Epithelial cell of proximal tubule (primary cell): ENCODE results near the gene ARMC2. TPM values are rescaled to one million over a fixed set of nuclear protein-coding genes. Genes with fewer than 3 reads are reported as not detected.

Source experiments
- DNase-seq: peaks from one replicate; pipeline ENCODE4 v3.0.0-alpha.2; 2011; ENCODE audit warnings: low read depth
- H3K4me3 ChIP-seq: 2 replicates; pipeline ENCODE4 v1.5.1; 2011; ENCODE audit warnings: low read depth, mild to moderate bottlenecking, low read length
- CTCF ChIP-seq: conservative IDR thresholded peaks from 2 replicates; pipeline ENCODE4 v1.5.1; 2012; ENCODE audit warnings: low read depth, mild to moderate bottlenecking, low read length
- total RNA-seq: library from RNA; depleted of rRNA; stranded (reverse); fragments of >200 nt; gene quantifications from 2 replicates; pipeline ENCODE4 v1.2.3, GENCODE V29; 2015

The ARMC2 gene
- total RNA-seq, 1 donor from 2014 or later, result 1.7 TPM

DNA sequence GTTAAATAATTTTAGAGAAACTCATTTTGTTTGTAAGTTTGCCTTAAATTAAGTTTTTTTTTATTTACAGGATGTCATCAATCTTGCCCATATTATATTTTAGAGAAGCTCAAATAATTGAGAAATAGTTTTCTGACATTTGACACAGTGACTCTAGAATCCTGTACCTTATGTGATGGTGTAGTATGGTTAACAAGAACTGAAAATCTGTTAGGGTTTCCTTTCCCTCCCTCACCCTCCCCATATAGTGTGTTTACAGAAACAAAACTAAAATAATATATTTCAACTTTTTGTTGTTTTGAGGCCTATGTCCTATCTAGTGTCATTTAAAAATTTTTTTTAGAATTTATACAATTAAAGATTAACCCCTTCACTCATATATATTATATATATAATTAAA is 154.7 kb downstream of the ARMC2 start:
- no peak overlapping the region for H3K4me3 ChIP-seq
- no peak for TF ChIP-seq CTCF
- no peak for DNase-seq

DNA sequence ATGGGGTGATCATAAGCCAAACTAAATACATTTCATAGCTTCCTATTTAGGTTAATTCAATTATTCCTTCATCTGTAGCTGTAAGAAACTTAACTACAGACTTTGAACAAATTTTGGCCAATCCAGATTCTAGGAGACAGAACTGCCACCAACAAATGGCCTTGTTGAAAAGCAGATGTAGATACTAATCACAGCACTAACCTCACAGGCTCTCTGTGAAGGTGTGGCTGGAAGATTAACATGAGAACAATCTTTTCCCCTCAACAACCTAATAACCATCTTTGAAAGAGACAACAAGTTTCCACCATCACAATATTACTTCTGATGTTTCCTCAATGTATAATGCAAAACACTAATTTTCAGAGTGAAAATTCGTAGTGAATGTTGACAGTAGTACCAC is 158.6 kb downstream of the ARMC2 start:
- DNase-seq, result no peak
- no peak overlapping the region for H3K4me3 ChIP-seq
- no peak for TF ChIP-seq CTCF

- no peak overlapping the region for H3K4me3 ChIP-seq
- DNase-seq, result no peak
- TF ChIP-seq CTCF, result no peak
Observed at GRCh38 chr6:109007521-109007920, 159.3 kb downstream of the ARMC2 start.

DNA sequence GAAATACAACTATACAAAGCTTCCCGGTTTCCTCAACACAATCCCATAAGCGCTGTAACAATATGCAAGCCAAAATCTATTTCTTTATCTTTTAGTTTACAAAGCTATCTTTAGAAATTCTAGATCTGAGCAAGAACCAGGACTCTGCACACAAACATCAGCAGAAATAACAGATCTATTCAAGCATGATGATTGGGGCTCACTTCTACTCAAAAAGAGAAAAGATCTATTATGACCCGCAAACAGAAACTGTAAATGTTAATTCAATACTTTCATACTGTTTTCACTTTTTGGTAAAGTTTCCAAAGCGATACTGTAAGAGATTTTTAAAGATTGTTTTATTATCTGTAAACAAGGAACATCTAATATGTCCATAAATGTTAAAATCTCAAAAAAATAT is 159.8 kb downstream of the ARMC2 start:
- no peak for DNase-seq
- no peak for TF ChIP-seq CTCF
- peak overlapping the region; percentile 87 for H3K4me3 ChIP-seq

DNA sequence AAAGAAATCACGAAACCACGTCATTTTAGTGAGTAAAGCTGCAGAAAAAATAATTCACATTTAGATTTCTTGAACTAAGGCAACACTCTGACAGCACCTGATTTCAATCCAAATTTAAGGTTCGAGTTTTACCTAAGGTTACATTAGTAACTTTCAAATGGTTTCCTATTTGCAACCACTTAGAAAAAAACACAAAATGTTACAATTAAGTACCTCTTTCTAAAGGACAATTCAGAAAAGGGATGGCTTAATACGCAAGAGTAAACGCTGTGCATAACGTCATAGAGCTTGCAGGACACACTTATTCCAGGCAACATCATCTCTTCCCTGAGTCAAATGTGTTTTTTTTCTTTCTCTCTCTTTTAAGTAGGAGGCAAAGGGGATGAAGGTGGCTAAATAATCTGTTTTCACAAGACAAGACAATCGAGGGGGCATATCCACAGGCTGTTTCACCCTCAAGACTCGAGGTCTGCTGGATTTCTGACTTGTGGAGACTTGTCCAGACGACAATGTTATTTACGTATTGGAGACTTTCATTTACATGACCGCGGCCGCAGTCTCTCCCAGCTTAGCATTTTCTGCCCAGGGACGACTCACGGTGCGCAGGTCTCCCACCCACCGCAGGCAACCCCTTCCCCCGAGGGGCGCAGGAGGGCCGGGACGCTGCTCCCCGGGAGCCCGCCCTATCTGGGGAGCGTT is 160.5 kb downstream of the ARMC2 start:
- DNase-seq, result no peak
- TF ChIP-seq CTCF, result no peak
- peak overlapping the region; percentile 87 for H3K4me3 ChIP-seq

DNA sequence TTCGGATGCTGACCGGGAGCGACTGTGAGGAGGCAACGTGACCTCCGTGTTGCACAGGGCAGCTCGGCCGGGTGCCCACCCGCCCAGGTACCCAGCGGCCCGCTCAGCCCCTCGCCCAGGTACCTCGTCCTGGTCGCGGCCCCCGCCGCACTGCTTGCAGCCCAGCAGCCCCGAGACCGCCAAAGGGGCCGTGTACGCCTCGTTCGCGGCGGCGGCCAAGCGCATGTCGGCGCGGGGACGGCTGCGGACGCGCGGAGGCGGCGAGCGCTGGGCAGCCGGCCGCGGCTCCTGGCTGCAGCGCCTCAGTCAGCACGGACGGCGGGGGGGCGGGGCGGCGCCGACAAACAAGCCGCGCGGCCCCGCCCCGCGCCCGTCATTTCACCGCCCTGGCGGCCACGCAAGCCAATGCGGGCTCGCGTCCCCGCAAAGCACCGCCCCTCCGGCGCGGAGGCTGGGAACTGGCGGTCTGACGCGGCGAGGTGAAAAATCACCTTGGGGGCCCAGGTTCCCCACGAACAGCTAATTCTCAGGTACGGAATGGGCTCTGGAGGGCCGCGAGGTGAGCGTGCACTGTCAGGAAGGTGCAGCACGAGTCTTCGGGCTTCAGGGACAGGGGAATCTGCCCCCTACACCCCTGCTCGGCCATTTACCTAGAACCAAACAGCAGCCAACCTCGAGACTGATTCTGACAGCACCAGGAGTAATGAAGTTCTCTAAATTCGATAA is 161.2 kb downstream of the ARMC2 start:
- DNase-seq, result no peak
- TF ChIP-seq CTCF, result no peak
- H3K4me3 ChIP-seq, result peak overlapping the region; percentile 87
